Endothelial cell (in vitro differentiated cells): ENCODE results near the gene C16orf87. TPM values are rescaled to one million over a fixed set of nuclear protein-coding genes. Genes with fewer than 3 reads are reported as not detected.

Source experiments
- DNase-seq: peaks from one replicate; pipeline ENCODE4 v3.0.0; 2021; ENCODE audit warnings: low spot score
- H3K27ac Mint-ChIP-seq: one replicate; pipeline ENCODE4 v1.8.0; 2021; ENCODE audit warnings: mixed read lengths, inconsistent platforms; ENCODE audit not compliant: unreplicated experiment
- H3K27me3 Mint-ChIP-seq: one replicate; pipeline ENCODE4 v1.8.0; 2021; ENCODE audit warnings: mild to moderate bottlenecking, moderate library complexity, mixed read lengths, inconsistent platforms; ENCODE audit not compliant: unreplicated experiment
- H3K36me3 Mint-ChIP-seq: one replicate; pipeline ENCODE4 v1.8.0; 2021; ENCODE audit warnings: mild to moderate bottlenecking, low read depth, mixed read lengths, inconsistent platforms; ENCODE audit not compliant: unreplicated experiment
- H3K4me1 Mint-ChIP-seq: one replicate; pipeline ENCODE4 v1.8.0; 2021; ENCODE audit warnings: mild to moderate bottlenecking, mixed read lengths, inconsistent platforms; ENCODE audit not compliant: unreplicated experiment
- H3K4me3 Mint-ChIP-seq: one replicate; pipeline ENCODE4 v1.8.0; 2021; ENCODE audit warnings: mild to moderate bottlenecking, mixed read lengths, inconsistent platforms; ENCODE audit not compliant: unreplicated experiment
- H3K9me3 Mint-ChIP-seq: one replicate; pipeline ENCODE4 v1.8.0; 2021; ENCODE audit warnings: mixed read lengths, inconsistent platforms; ENCODE audit not compliant: unreplicated experiment
- total RNA-seq: library from RNA; stranded (reverse); fragmentation: NEBNext Ultra II Directional; extraction: Animal tissue kit (Norgen Biotek cat#: 25700); gene quantifications from one replicate; pipeline ENCODE4 v1.2.1, GENCODE V29; 2021; ENCODE audit not compliant: unreplicated experiment
- TF ChIP-seq, protein P1 (sequence below): fragments of 200-600 bp; sonication (generic); IDR thresholded peaks from one replicate; pipeline ENCODE4 v1.5.0; 2021; ENCODE audit warnings: antibody characterized with exemption; ENCODE audit not compliant: unreplicated experiment

C16orf87 gene
- total RNA-seq, 1 donor from 2014 or later, result 15.3 TPM

DNA sequence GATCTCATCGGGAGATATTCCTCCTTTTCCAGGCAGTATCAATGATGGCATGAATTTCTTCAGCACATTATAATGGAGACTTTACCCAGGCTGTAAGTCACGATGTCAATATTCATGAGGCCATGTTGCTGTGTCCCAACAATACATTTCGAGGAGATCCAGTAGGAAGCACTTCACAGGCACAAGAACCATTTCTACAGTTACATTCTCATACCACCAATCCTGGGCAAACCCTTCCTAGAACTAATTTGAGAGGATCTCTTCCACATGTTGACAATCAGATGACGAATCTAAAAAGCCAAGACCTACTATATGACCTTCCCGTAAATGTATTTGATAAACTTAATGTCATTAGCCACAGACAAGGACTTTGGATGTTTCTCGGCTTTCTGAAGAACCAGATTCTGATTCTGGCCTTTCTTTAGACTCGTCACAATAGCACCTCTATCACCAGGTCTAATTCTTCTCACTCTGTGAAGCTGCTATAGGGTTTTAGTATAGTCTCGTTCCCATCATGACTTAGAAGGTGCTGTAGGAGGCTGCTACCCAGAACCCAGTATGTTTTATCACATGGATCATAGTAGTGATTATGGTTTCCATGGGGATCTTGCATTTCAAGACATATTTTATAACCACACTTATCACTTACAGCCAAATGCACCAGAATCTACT is 40.2 kb downstream of the C16orf87 start:
- Mint-ChIP-seq H3K4me3 (peak overlapping the region; percentile 89), H3K4me1 (peaks cover 11% of the 10 kb centered on the region), H3K27me3 (peaks cover 2% of the 10 kb centered on the region), H3K27ac (no peak overlapping the region), H3K36me3 (peaks cover 9% of the 10 kb centered on the region), H3K9me3 (no peaks in the 10 kb centered on the region)
- no peak for DNase-seq
- TF ChIP-seq, protein P1, sequence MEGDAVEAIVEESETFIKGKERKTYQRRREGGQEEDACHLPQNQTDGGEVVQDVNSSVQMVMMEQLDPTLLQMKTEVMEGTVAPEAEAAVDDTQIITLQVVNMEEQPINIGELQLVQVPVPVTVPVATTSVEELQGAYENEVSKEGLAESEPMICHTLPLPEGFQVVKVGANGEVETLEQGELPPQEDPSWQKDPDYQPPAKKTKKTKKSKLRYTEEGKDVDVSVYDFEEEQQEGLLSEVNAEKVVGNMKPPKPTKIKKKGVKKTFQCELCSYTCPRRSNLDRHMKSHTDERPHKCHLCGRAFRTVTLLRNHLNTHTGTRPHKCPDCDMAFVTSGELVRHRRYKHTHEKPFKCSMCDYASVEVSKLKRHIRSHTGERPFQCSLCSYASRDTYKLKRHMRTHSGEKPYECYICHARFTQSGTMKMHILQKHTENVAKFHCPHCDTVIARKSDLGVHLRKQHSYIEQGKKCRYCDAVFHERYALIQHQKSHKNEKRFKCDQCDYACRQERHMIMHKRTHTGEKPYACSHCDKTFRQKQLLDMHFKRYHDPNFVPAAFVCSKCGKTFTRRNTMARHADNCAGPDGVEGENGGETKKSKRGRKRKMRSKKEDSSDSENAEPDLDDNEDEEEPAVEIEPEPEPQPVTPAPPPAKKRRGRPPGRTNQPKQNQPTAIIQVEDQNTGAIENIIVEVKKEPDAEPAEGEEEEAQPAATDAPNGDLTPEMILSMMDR, result no peak

DNA sequence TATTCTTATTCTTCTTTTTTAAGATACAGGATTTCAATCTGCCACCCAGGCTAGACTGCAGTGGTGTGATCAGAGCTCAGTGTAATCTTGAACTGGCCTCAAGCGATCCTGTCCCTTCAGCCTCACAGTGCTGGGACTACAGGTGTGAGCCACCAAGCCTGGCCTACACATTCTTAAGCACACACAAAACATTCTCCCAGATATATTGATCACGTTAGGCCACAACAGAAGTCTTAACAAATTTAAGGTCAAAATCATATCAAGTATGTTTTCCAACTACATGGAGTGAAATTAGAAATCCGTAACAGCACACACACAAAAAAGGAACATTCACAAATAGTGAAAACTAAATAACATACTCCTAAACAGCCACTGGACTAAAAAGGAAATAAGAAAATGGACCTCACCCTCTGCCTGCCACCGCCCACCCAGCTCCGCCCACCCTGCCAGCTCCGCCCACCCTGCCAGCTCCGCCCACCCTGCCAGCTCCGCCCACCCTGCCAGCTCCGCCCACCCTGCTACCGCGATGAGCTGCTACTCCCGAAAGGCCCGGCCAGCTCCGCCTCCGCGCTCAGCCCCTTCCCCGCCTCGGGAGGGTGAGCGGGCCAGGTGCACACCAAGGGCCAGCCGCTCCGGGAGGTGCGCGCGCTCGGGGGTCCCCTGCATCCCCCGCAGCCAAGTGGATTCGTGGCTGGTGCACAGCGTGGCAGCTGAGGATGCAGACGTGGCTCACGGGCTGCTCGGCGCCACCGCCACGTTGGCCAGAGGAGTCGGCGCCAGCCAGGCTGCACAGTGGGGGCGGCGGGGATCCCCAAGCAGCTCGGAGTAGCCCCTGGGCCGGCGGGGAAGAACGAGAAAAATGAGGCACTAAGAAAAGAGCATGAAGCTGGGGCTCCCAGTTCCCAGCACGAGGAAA is 41.2 kb downstream of the C16orf87 start:
- H3K27ac Mint-ChIP-seq, result peak overlapping the region; percentile 85
- H3K27me3 Mint-ChIP-seq, result peaks cover 4% of the 10 kb centered on the region
- H3K4me3 Mint-ChIP-seq, result peak overlapping the region; percentile 89
- peaks cover 17% of the 10 kb centered on the region for H3K4me1 Mint-ChIP-seq
- H3K36me3 Mint-ChIP-seq, result peaks cover 9% of the 10 kb centered on the region
- no peaks in the 10 kb centered on the region for H3K9me3 Mint-ChIP-seq
- TF ChIP-seq, protein P1, result no peak
- peak; percentile 78 for DNase-seq

DNA sequence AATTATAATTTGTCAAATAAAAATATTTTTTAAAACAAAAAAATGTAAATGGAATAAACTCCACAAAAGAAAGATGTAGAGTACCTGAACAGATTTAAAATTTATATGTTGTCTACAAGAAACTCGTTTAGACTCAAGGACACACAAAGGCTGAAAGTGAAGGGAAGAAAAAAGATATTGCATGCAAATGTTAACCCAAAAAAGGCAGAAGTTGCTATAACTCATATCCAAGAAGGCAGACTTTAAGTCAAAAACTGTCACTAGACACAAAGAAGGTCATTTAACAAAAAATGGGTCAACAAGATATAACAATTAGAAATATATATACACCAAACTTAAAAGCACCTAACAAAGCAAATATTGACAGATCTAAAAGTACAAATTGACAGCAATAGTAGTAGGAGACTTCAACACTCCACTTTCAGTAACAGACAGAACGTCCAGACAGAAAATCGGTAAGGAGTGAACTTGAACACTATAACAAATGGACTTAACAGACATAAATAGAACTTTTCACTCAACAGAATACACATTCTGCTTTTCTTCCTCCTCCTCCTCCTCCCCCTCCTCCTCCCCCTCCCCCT is 42.0 kb downstream of the C16orf87 start:
- H3K27ac Mint-ChIP-seq, result no peak overlapping the region

DNA sequence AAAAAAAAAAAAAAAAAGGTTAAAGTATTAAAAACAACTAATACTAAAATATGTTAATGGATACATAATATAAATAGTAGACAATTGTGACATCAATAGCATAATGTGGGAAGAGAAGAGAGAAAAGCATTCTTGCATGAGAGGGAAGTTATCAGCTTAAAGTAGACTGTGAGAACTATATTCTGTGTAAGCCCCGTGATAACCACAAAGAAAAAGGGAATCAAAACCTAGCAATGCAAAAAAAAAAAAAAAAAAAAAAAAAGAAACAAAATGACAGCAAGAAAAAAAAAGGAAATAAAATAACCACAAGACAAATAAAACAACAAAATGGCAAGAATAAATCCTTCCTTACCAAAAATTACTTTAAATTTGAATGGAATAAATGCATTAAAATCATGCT is 43.1 kb downstream of the C16orf87 start:
- no peak overlapping the region for H3K4me3 Mint-ChIP-seq
- H3K27me3 Mint-ChIP-seq, result peaks cover 8% of the 10 kb centered on the region
- peaks cover 25% of the 10 kb centered on the region for H3K4me1 Mint-ChIP-seq
- H3K36me3 Mint-ChIP-seq, result peaks cover 5% of the 10 kb centered on the region
- TF ChIP-seq, protein P1, result no peak
- H3K27ac Mint-ChIP-seq, result no peak overlapping the region
- no peaks in the 10 kb centered on the region for H3K9me3 Mint-ChIP-seq
- DNase-seq, result no peak

More for the DNA sequence above, 42.0 kb downstream of the C16orf87 start:
- no peaks in the 10 kb centered on the region for H3K9me3 Mint-ChIP-seq
- no peak for DNase-seq
- peaks cover 19% of the 10 kb centered on the region for H3K4me1 Mint-ChIP-seq
- peak overlapping the region; percentile 87 for H3K4me3 Mint-ChIP-seq
- TF ChIP-seq, protein P1, result no peak
- peaks cover 4% of the 10 kb centered on the region for H3K27me3 Mint-ChIP-seq
- peaks cover 9% of the 10 kb centered on the region for H3K36me3 Mint-ChIP-seq
